GM23338 (cell line): ENCODE measurements around the gene MLF2. TPM values are rescaled to one million over a fixed set of nuclear protein-coding genes. Genes with fewer than 3 reads are reported as not detected.

Experiments used
- ATAC-seq: fragments of 200-7000 bp; cut with Tn5 transposase; 3 replicates; pipeline ENCODE4 v1.9.1; 2020
- DNase-seq: peaks from one replicate; pipeline ENCODE4 v3.0.0-alpha.2; 2015; ENCODE audit warnings: low spot score
- H2AFZ ChIP-seq: fragments of 200-600 bp; sonication (generic); 2 replicates; pipeline ENCODE4 v1.8.0; 2016; ENCODE audit warnings: antibody characterized with exemption, mild to moderate bottlenecking, moderate library complexity
- H3F3A ChIP-seq: fragments of 200-600 bp; sonication (generic); replicated peaks from 2 replicates; pipeline ENCODE4 v1.8.0; 2017; ENCODE audit warnings: antibody characterized with exemption, mixed run types, low read depth
- H3K27ac ChIP-seq: fragments of 200-600 bp; sonication (generic); 2 replicates; pipeline ENCODE4 v1.6.1; 2016; ENCODE audit warnings: low read depth
- H3K27me3 ChIP-seq: fragments of 200-600 bp; sonication (generic); 2 replicates; pipeline ENCODE4 v1.8.0; 2016; ENCODE audit warnings: mild to moderate bottlenecking, mixed run types, moderate library complexity; ENCODE audit not compliant: insufficient read depth
- H3K36me3 ChIP-seq: fragments of 200-600 bp; sonication (generic); 2 replicates; pipeline ENCODE4 v1.8.0; 2016; ENCODE audit warnings: mild to moderate bottlenecking; ENCODE audit not compliant: insufficient read depth
- H3K4me1 ChIP-seq: fragments of 200-600 bp; sonication (generic); 2 replicates; pipeline ENCODE4 v1.8.0; 2016; ENCODE audit warnings: mild to moderate bottlenecking, moderate library complexity; ENCODE audit not compliant: insufficient read depth
- H3K4me2 ChIP-seq: fragments of 200-600 bp; sonication (generic); 2 replicates; pipeline ENCODE4 v1.7.1; 2017; ENCODE audit warnings: mixed run types
- H3K4me3 ChIP-seq: fragments of 200-600 bp; sonication (generic); 2 replicates; pipeline ENCODE4 v1.6.1; 2016; ENCODE audit warnings: mixed run types
- H3K79me2 ChIP-seq: fragments of 200-600 bp; sonication (generic); replicated peaks from 2 replicates; pipeline ENCODE4 v1.8.0; 2017; ENCODE audit warnings: mild to moderate bottlenecking; ENCODE audit not compliant: insufficient read depth
- H3K9me2 ChIP-seq: fragments of 200-600 bp; sonication (generic); 2 replicates; pipeline ENCODE4 v1.8.0; 2017; ENCODE audit not compliant: insufficient read depth
- H4K20me1 ChIP-seq: fragments of 200-600 bp; sonication (generic); replicated peaks from 2 replicates; pipeline ENCODE4 v1.8.0; 2017; ENCODE audit warnings: mild to moderate bottlenecking; ENCODE audit not compliant: insufficient read depth
- H3K27ac Mint-ChIP-seq: 2 replicates; pipeline ENCODE4 v1.8.0; 2020; ENCODE audit warnings: inconsistent platforms, mild to moderate bottlenecking, moderate library complexity, mixed read lengths
- H3K27me3 Mint-ChIP-seq: 3 replicates; pipeline ENCODE4 v1.8.0; 2022; ENCODE audit warnings: low read depth, mild to moderate bottlenecking, moderate library complexity, mixed read lengths, inconsistent platforms; ENCODE audit not compliant: insufficient read depth, poor library complexity
- H3K36me3 Mint-ChIP-seq: 3 replicates; pipeline ENCODE4 v1.8.0; 2021; ENCODE audit warnings: low read depth, mild to moderate bottlenecking, inconsistent platforms, moderate library complexity, mixed read lengths
- H3K4me1 Mint-ChIP-seq: 3 replicates; pipeline ENCODE4 v1.8.0; 2020; ENCODE audit warnings: mild to moderate bottlenecking, inconsistent platforms, mixed read lengths
- H3K4me3 Mint-ChIP-seq: 3 replicates; pipeline ENCODE4 v1.8.0; 2021; ENCODE audit warnings: moderate library complexity, mild to moderate bottlenecking, inconsistent platforms, mixed read lengths
- H3K9me3 Mint-ChIP-seq: 3 replicates; pipeline ENCODE4 v1.8.0; 2020; ENCODE audit warnings: moderate library complexity, mild to moderate bottlenecking, inconsistent platforms, mixed read lengths
- CREB1 ChIP-seq: fragments of 250-450 bp; sonication (Bioruptor Pico); IDR thresholded peaks from 2 replicates; pipeline ENCODE4 v1.5.0; 2020; ENCODE audit warnings: low read depth, mild to moderate bottlenecking, moderate library complexity
- EZH2 ChIP-seq: fragments of 200-600 bp; sonication (generic); IDR thresholded peaks from one replicate; pipeline ENCODE4 v1.8.0; 2017; ENCODE audit warnings: antibody characterized with exemption, mild to moderate bottlenecking, low read depth; ENCODE audit not compliant: unreplicated experiment
- EZH2phosphoT487 ChIP-seq: fragments of 200-600 bp; sonication (generic); IDR thresholded peaks from one replicate; pipeline ENCODE4 v1.8.1; 2018; ENCODE audit warnings: antibody characterized with exemption; ENCODE audit not compliant: unreplicated experiment
- JUNB ChIP-seq: IDR thresholded peaks from one replicate; pipeline ENCODE4 v1.6.1; 2016; ENCODE audit warnings: antibody characterized with exemption; ENCODE audit not compliant: unreplicated experiment
- NANOG ChIP-seq: IDR thresholded peaks from 2 replicates; pipeline ENCODE4 v1.6.1; 2016; ENCODE audit warnings: antibody characterized with exemption, borderline replicate concordance
- POLR2AphosphoS5 ChIP-seq: IDR thresholded peaks from 2 replicates; pipeline ENCODE4 v1.6.1; 2016; ENCODE audit warnings: antibody characterized with exemption, low read depth
- STAT1 ChIP-seq: IDR thresholded peaks from one replicate; pipeline ENCODE4 v1.6.1; 2016; ENCODE audit warnings: antibody characterized with exemption; ENCODE audit not compliant: unreplicated experiment
- ZNF114 ChIP-seq: fragments of 250-450 bp; sonication (Bioruptor Pico); IDR thresholded peaks from 2 replicates; pipeline ENCODE4 v1.5.0; 2020; ENCODE audit warnings: mild to moderate bottlenecking, moderate library complexity
- ZNF331 ChIP-seq: fragments of 250-450 bp; sonication (Bioruptor Pico); IDR thresholded peaks from 2 replicates; pipeline ENCODE4 v1.5.0; 2020; ENCODE audit warnings: low read depth, mild to moderate bottlenecking, moderate library complexity
- polyA plus RNA-seq: library from polyadenylated mRNA; unstranded; fragments of >200 nt; fragmentation: Nextera tagmentation; extraction: Ambion mirVana; gene quantifications from 2 replicates; pipeline ENCODE4 v1.2.1, GENCODE V29; 2016
- total RNA-seq: library from RNA; depleted of rRNA; stranded (reverse); fragments of >200 nt; shearing (Covaris generic); gene quantifications from 2 replicates; pipeline ENCODE4 v1.2.3, GENCODE V29; 2014
- TF ChIP-seq, protein P1 (sequence below): fragments of 250-450 bp; sonication (Bioruptor Pico); IDR thresholded peaks from 2 replicates; pipeline ENCODE4 v1.5.0; 2020; ENCODE audit warnings: mild to moderate bottlenecking, moderate library complexity
- TF ChIP-seq, protein P2 (sequence below), 2 experiments: fragments of 200-600 bp in 1 of 2; sonication (generic) in 1 of 2; conservative IDR thresholded peaks; 2 replicates each; pipeline versions ENCODE4 v1.5.1 to v1.6.1; 2016 to 2017; ENCODE audit warnings: antibody characterized with exemption in 2 of 2, low read depth in 2 of 2, mild to moderate bottlenecking in 2 of 2, moderate library complexity in 1 of 2
- TF ChIP-seq, protein P3 (sequence below): IDR thresholded peaks from 2 replicates; pipeline ENCODE4 v1.6.1; 2016; ENCODE audit warnings: antibody characterized with exemption
- TF ChIP-seq, protein P4 (sequence below): IDR thresholded peaks from one replicate; pipeline ENCODE4 v1.6.1; 2018; ENCODE audit warnings: antibody characterized with exemption; ENCODE audit not compliant: unreplicated experiment

MLF2 gene
- total and polyA plus RNA-seq, 2 experiments from 2014 or later: 280 to 289 TPM

DNA sequence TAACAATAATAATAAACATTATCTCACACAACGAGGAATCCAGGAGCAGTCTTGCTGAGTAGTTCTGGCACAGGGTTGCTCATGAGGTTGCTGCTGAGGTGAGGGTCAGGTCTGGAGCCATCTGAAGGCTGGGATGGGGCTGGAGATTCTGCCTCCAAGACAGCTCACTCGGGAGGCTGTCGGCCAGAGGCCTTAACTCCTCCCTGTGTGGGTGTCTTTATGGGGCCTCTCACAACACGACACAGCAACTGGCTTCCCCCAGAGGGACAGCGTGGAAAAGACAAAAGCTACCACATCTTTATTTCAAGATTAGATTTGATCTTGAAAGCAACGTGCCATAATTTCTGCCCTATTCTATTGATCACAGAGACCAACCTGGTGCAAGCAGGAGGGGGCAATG lies 29.2 kb upstream of the MLF2 start:
- TF ChIP-seq, protein P1, sequence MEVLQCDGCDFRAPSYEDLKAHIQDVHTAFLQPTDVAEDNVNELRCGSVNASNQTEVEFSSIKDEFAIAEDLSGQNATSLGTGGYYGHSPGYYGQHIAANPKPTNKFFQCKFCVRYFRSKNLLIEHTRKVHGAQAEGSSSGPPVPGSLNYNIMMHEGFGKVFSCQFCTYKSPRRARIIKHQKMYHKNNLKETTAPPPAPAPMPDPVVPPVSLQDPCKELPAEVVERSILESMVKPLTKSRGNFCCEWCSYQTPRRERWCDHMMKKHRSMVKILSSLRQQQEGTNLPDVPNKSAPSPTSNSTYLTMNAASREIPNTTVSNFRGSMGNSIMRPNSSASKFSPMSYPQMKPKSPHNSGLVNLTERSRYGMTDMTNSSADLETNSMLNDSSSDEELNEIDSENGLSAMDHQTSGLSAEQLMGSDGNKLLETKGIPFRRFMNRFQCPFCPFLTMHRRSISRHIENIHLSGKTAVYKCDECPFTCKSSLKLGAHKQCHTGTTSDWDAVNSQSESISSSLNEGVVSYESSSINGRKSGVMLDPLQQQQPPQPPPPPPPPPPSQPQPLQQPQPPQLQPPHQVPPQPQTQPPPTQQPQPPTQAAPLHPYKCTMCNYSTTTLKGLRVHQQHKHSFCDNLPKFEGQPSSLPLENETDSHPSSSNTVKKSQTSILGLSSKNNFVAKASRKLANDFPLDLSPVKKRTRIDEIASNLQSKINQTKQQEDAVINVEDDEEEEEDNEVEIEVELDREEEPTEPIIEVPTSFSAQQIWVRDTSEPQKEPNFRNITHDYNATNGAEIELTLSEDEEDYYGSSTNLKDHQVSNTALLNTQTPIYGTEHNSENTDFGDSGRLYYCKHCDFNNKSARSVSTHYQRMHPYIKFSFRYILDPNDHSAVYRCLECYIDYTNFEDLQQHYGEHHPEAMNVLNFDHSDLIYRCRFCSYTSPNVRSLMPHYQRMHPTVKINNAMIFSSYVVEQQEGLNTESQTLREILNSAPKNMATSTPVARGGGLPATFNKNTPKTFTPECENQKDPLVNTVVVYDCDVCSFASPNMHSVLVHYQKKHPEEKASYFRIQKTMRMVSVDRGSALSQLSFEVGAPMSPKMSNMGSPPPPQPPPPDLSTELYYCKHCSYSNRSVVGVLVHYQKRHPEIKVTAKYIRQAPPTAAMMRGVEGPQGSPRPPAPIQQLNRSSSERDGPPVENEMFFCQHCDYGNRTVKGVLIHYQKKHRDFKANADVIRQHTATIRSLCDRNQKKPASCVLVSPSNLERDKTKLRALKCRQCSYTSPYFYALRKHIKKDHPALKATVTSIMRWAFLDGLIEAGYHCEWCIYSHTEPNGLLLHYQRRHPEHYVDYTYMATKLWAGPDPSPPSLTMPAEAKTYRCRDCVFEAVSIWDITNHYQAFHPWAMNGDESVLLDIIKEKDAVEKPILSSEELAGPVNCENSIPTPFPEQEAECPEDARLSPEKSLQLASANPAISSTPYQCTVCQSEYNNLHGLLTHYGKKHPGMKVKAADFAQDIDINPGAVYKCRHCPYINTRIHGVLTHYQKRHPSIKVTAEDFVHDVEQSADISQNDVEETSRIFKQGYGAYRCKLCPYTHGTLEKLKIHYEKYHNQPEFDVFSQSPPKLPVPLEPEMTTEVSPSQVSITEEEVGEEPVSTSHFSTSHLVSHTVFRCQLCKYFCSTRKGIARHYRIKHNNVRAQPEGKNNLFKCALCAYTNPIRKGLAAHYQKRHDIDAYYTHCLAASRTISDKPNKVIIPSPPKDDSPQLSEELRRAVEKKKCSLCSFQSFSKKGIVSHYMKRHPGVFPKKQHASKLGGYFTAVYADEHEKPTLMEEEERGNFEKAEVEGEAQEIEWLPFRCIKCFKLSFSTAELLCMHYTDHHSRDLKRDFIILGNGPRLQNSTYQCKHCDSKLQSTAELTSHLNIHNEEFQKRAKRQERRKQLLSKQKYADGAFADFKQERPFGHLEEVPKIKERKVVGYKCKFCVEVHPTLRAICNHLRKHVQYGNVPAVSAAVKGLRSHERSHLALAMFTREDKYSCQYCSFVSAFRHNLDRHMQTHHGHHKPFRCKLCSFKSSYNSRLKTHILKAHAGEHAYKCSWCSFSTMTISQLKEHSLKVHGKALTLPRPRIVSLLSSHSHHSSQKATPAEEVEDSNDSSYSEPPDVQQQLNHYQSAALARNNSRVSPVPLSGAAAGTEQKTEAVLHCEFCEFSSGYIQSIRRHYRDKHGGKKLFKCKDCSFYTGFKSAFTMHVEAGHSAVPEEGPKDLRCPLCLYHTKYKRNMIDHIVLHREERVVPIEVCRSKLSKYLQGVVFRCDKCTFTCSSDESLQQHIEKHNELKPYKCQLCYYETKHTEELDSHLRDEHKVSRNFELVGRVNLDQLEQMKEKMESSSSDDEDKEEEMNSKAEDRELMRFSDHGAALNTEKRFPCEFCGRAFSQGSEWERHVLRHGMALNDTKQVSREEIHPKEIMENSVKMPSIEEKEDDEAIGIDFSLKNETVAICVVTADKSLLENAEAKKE (CRISPR knock-in tag): no peak
- TF ChIP-seq JUNB (no peak), NANOG (no peak), ZNF114 (CRISPR knock-in tag) (no peak), STAT1 (no peak), ZNF331 (CRISPR knock-in tag) (no peak), POLR2AphosphoS5 (no peak), CREB1 (CRISPR knock-in tag) (no peak), EZH2phosphoT487 (no peak), EZH2 (no peak)
- TF ChIP-seq, protein P2, sequence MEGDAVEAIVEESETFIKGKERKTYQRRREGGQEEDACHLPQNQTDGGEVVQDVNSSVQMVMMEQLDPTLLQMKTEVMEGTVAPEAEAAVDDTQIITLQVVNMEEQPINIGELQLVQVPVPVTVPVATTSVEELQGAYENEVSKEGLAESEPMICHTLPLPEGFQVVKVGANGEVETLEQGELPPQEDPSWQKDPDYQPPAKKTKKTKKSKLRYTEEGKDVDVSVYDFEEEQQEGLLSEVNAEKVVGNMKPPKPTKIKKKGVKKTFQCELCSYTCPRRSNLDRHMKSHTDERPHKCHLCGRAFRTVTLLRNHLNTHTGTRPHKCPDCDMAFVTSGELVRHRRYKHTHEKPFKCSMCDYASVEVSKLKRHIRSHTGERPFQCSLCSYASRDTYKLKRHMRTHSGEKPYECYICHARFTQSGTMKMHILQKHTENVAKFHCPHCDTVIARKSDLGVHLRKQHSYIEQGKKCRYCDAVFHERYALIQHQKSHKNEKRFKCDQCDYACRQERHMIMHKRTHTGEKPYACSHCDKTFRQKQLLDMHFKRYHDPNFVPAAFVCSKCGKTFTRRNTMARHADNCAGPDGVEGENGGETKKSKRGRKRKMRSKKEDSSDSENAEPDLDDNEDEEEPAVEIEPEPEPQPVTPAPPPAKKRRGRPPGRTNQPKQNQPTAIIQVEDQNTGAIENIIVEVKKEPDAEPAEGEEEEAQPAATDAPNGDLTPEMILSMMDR (conservative IDR thresholded peaks at IDR 0.05; ENCODE audit: low read depth in 2 of 2): no peak
- TF ChIP-seq, protein P3, sequence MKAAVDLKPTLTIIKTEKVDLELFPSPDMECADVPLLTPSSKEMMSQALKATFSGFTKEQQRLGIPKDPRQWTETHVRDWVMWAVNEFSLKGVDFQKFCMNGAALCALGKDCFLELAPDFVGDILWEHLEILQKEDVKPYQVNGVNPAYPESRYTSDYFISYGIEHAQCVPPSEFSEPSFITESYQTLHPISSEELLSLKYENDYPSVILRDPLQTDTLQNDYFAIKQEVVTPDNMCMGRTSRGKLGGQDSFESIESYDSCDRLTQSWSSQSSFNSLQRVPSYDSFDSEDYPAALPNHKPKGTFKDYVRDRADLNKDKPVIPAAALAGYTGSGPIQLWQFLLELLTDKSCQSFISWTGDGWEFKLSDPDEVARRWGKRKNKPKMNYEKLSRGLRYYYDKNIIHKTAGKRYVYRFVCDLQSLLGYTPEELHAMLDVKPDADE: no peak
- TF ChIP-seq, protein P4, sequence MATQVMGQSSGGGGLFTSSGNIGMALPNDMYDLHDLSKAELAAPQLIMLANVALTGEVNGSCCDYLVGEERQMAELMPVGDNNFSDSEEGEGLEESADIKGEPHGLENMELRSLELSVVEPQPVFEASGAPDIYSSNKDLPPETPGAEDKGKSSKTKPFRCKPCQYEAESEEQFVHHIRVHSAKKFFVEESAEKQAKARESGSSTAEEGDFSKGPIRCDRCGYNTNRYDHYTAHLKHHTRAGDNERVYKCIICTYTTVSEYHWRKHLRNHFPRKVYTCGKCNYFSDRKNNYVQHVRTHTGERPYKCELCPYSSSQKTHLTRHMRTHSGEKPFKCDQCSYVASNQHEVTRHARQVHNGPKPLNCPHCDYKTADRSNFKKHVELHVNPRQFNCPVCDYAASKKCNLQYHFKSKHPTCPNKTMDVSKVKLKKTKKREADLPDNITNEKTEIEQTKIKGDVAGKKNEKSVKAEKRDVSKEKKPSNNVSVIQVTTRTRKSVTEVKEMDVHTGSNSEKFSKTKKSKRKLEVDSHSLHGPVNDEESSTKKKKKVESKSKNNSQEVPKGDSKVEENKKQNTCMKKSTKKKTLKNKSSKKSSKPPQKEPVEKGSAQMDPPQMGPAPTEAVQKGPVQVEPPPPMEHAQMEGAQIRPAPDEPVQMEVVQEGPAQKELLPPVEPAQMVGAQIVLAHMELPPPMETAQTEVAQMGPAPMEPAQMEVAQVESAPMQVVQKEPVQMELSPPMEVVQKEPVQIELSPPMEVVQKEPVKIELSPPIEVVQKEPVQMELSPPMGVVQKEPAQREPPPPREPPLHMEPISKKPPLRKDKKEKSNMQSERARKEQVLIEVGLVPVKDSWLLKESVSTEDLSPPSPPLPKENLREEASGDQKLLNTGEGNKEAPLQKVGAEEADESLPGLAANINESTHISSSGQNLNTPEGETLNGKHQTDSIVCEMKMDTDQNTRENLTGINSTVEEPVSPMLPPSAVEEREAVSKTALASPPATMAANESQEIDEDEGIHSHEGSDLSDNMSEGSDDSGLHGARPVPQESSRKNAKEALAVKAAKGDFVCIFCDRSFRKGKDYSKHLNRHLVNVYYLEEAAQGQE: no peak
- Histone ChIP-seq H3K9me2 (no peaks in the 10 kb centered on the region), H3F3A (peaks cover 5% of the 10 kb centered on the region; the same call in 1 of the 2 replicates), H4K20me1 (no peaks in the 10 kb centered on the region), H3K27me3 (peaks cover 16% of the 10 kb centered on the region), H2AFZ (no peak overlapping the region), H3K27ac (no peak overlapping the region), H3K4me1 (peaks cover 14% of the 10 kb centered on the region), H3K79me2 (no peaks in the 10 kb centered on the region), H3K4me2 (no peak overlapping the region), H3K4me3 (no peak overlapping the region), H3K36me3 (no peaks in the 10 kb centered on the region)
- Mint-ChIP-seq H3K4me3 (no peak overlapping the region), H3K36me3 (no peaks in the 10 kb centered on the region), H3K27me3 (peaks cover 27% of the 10 kb centered on the region), H3K9me3 (no peaks in the 10 kb centered on the region), H3K27ac (no peak overlapping the region), H3K4me1 (peaks cover 36% of the 10 kb centered on the region)
- DNase-seq: no peak
- no peak for ATAC-seq
